GM18951 (cell line): Measurements from ENCODE around the gene LMBR1L.
A peak's percentile ranks its signal among the peaks of the same experiment; 100 is the strongest.
"Not testable (repeated sequence)": the region's sequence is repeated elsewhere in the genome, so short reads cannot be mapped to it uniquely, and the experiment has no call there.

Source experiments
- POLR2A ChIP-seq: IDR thresholded peaks from 4 replicates; pipeline ENCODE4 v1.6.1; 2011; ENCODE audit warnings: mild to moderate bottlenecking; ENCODE audit not compliant: insufficient read length, insufficient read depth; ENCODE audit errors: extremely low read depth
- in situ Hi-C: fragments of 300-500 bp; cut with MboI; formaldehyde crosslinking; loops from one replicate; pipeline ENCODE4 v1.12.0; 2022; ENCODE audit warnings: low sequenced_read_pairs, mixed read lengths, inconsistent platforms; ENCODE audit not compliant: unreplicated experiment

Gene LMBR1L

DNA sequence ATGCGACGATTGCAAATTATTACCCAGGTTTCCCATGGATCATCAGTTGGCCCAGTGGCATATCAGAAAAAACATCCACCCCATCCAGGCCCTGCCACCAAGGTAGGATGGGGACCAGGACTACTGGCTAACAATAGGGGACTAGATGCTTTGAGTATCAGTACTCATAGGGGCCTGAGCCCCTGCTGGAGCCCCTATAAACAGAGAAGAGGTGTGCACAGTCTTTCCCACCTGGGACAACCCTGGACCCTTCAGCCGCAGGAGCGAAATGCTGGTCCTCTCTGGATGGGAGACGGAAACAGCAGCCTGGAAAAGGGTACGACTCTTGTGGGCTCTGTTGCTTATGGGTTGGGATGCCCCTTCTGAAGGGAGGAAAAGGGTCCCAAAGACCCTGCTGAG, 21.7 kb downstream of the LMBR1L start:
- in situ Hi-C loops, result loop anchor here (10.0 kb wide), 1 partner anchor 146 kb away; no protein-coding TSS in a partner anchor
- TF ChIP-seq POLR2A, result no peak

DNA sequence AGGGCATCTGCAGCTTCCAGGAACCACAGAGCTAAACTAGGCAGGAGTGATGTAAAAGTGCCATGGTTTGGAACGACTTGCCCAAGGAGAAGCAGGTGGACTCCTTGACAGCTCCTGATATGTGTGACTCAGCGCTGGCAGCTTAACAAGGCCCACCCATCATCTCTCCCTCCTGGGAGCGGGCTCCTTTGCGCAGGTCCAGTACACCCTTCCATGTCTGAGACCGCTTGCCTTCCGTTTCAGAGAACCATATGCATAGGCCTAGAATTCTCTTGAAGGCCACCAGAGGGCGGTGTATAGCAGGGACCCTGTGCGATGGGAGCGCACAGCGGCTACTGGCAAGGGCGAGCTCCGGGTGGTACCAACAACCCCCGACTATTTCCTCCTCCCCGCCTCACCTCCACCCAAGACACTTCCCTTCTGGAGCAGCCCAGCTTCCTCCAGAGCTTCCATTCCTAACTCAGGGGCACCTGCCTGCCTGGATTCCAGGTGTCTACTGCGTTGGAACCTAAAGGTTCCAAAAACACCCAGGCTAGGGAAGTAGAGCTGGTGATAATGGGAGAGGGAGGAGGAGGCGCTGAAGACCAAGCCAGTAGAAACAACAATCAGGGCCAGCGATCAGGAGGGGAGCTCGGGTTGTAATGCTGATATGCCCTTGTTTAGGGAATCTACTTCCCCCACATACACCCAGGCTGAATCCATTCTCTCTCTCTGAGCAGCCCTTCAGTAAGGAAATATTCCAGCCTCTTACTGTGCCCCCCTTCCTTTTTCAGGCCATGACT, 22.3 kb downstream of the LMBR1L start:
- in situ Hi-C loops, result loop anchor here (10.0 kb wide), 1 partner anchor 146 kb away; no protein-coding TSS in a partner anchor
- no peak for TF ChIP-seq POLR2A

DNA sequence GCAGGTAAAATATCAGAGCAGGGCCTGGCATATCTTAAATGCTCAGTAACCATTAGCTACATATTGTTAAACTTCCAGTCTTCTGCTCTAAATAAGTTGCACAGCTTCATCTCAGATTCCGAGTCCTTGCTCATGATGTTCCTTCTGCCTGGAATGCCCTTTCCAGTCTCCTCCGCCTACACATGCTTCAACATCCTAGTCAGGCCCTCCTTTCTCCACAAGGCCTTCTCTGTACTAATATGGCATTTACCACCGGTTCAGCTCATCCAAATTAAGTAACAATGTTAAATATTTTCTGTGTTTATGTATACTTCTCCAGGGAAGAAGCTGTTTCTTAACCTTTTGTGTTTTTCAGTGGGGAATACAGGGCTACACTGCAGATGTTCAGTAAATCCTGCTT, 24.5 kb downstream of the LMBR1L start:
- in situ Hi-C loops, result loop anchor here (10.0 kb wide), 1 partner anchor 149 kb away; no protein-coding TSS in a partner anchor
- TF ChIP-seq POLR2A, result no peak

DNA sequence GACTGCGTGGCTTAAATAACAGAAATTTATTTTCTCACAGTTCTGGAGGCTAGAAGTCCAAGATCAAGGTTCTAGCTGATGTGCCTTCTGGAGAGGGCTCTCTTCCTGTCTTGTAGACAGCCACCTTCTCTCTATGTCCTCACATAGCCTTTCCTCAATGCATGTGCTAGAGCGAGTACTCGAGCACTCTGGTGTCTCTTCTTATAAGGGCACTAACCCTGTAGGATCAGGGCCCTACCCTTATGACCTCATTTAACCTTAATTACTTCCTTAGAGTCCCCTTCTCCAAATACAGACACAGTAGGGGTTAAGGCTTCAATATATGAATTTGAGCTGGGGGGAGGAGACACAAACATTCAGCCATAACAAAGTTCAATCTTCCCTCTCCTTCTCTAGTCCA, 26.2 kb downstream of the LMBR1L start:
- no peak for TF ChIP-seq POLR2A
- in situ Hi-C loops, result loop anchor here (10.0 kb wide), 1 partner anchor 150 kb away; no protein-coding TSS in a partner anchor

DNA sequence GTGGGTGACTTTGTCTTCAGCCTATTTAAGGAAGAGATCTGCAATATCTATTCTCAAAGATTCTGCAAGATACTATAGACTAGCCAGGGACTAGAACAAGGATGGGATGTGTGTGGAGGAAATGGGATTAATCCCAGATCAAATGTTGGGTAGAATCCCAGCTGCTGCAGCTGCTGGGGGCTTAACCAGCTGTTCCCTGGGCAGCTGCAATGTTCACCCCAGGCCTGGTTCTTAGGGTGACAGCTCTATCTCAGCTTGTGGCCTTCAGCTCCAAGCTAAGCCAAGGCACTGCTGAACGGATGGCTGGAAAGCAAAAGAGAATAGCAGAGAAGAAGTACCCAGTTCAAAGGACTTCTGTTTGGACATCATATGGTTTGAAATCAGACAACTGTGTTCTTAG, 30.9 kb downstream of the LMBR1L start:
- in situ Hi-C loops, result loop anchor here (10.0 kb wide), 1 partner anchor 155 kb away; no protein-coding TSS in a partner anchor

DNA sequence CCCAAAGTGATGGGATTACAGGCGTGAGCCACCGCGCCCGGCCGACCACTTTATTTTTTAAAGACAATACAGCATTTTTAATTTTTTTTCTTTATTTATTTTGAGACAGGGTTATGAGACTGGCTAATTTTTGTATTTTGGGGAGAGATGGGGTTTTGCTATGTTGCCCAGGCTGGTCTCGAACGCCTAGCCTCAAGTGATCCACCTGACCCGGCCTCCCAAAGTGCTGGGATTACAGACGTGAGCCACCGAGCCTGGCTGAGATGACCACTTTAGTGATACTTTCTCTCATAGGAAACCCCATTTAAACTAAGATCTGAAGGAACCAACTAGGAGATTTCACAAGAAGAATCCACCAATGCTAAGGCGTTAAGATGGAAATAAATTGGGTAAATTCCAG, 39.7 kb downstream of the LMBR1L start:
- in situ Hi-C loops, result no loop called here
- no peak for TF ChIP-seq POLR2A

More for the DNA sequence above, 30.9 kb downstream of the LMBR1L start:
- TF ChIP-seq POLR2A, result no peak

DNA sequence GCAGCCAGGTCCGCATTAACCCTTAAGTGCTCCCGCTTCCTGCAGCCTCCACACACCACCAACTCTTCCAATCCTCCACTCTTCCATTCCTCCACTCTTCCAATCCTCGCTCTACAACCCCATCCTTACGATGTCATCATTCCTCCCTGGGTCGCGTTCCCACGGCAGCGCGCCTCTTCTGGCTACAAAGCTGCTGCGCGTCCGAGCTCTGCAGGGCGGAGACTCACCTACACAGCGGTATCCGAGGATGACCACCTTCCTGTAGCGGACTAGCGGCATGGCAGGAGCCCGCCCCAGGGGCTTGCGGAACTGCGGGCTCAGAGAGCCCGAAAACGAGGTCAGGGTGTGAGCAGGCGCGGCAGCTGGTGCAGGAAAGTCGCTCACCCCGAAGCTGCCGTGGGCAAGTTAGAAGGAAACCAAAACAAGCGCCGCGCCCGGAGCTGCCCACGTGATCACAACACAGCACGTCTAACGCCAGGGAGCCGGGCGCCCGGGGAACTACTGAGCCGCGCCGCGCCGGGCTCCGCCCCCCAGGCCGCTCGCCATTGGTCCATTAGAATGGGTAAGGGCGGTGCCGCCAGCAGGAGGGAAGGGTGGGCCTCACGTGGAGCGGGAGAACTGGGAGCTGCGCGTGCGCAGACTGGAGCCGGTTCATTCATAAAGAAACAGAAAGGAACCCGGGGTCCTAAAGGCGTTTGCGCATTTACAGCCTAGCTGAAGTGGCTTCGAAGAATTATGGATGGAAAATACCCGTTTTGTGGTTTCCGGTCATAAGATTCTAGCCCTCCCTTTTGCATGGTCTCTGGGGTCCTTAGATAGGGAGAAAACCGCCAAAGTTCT, 40.9 kb downstream of the LMBR1L start, which contains the start of gene RHEBL1:
Gene RHEBL1, minus strand, starts transcription at position 473 of the 840 bp plus-strand sequence. Its CDS starts 194 bp downstream, at position 279.
- peak; percentile 50 for TF ChIP-seq POLR2A
- in situ Hi-C loops, result no loop called here

DNA sequence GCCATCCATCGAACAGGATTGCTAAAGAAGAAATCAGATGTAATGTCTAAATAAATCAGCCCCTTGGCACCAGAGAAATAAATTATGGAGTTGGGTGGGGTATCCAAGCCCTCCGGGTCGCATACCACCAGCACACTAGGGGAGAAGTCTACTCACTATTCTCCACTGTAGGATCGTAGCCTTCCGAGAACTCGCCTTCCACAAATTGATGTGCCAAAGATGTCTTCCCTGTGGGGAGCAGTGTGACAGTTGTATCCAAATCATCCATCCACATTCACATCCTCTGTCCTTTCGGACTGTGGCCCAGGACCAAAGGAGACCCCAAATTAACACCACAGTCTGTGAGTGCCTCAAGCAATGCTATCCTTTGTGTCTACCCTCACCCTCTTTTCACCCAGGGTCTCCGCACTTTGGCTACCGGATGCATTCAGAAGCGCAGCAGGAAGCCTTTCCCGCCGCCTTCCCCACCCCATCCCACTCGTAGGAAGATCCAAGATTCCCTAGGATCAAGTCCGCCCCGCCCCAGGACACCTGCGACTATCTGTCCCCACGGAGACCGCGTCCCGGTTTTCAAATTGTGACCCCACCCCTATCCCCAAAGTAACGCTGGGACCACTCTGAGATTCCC, 41.7 kb downstream of the LMBR1L start:
- in situ Hi-C loops, result no loop called here
- TF ChIP-seq POLR2A, result no peak

DNA sequence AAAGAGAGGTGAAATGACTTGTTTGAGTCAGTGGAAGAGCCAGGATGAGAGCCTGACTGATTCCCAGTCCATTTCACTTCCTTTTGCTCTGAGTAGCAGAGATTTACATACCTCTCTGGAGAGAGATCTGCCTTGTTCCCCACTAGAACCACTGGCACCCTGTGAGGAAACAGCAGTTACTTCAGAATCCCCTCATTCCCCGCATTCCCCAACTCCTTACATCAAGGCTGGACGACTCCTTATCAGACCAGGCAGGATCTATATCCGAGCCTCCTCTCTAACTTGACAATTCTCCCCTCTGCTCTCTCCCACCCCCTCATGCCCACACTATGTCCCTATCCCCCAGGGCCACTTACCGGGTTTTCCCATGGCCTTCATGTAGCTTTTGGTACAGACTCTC, 44.5 kb downstream of the LMBR1L start:
- TF ChIP-seq POLR2A, result no peak
- in situ Hi-C loops, result no loop called here

DNA sequence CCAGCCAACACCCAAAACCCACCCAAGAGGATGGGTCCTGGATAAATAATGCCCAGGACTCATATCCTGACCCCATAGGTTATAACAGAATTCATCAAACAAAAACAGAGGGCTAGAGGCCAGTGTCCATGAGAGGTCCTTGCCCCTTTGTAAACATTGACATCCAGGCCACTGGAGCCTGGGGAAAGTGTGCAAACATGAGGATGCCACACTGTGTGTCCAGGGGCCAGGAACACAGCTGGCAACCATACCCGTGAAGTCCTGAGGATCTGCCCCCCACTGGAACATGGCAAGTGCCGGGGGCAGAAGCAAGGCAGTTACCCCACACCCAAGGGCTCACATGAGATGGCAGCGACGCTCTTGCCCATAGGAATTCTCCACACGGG, 45.9 kb downstream of the LMBR1L start:
- in situ Hi-C loops, result no loop called here
- no peak for TF ChIP-seq POLR2A

DNA sequence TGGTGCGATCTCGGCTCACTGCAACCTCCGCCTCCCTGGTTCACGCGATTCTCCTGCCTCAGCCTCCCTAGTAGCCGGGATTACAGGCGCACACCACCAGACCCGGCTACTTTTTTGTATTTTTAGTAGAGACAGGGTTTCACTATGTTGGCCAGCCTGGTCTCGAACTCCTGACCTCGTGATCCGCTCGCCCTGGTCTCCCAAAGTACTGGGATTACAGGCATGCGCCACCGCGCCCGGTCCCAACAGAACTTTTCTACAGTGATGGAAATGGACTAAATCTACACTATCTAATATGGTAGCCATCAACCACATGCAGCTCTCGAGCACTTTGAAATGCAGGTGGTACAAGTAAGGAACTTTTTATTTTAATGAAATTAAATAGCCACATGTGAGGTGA, 48.7 kb downstream of the LMBR1L start:
- in situ Hi-C loops, result not testable (repeated sequence)

DNA sequence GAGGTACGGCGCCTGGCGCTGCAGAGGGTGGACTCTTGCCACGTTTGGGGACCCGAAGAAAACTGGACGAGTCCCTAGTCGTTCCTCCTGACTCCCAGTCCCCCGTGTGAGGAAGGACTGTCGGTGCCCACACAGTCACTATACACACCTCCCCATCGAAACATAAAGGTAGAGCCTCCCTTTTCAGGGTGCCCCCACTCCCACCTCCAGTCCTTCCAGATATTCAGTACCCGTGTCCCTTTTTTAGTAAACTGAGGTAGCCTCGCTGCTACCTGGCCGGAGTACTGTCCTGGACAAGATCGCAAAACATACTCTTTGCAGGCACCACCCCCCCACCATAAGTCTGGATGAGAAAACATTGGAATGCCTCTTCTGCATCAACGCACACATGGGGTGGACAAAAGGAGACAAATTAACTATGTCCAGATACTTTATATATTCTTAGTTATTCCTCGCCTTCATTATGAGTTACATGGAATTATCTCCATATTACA, 49.4 kb downstream of the LMBR1L start:
- TF ChIP-seq POLR2A, result no peak
- in situ Hi-C loops, result no loop called here
